ENCODE data around the gene BRD1.

BRD1 gene

GRCh38 chr22:49789289-49790141, 38.2 kb downstream of the BRD1 start:
- H3K27ac ChIP-seq (ENCODE audit: low read depth in 2 of 2, low read length in 2 of 2): peak overlapping the region; percentile 20 to 53
- H3K9ac ChIP-seq (ENCODE audit: low read depth in 1 of 2, low read length in 2 of 2): peak overlapping the region in 1 of 2 donors; percentile 47
- H3K4me3 ChIP-seq (ENCODE audit: low read length in 2 of 2): peak overlapping the region in 1 of 2 donors; percentile 26
- peaks cover 53 to 62% of the 10 kb centered on the region in 2 donors for H3K36me3 ChIP-seq (ENCODE audit: control insufficient read depth in 2 of 2, insufficient read depth in 2 of 2, low read length in 2 of 2)
- no peaks in the 10 kb centered on the region for H3K27me3 ChIP-seq (ENCODE audit: control insufficient read depth in 2 of 2, insufficient read depth in 2 of 2, low read length in 2 of 2)
- H3K4me1 ChIP-seq (ENCODE audit: control insufficient read depth in 2 of 2, insufficient read depth in 2 of 2, low read length in 2 of 2): peaks cover 14 to 15% of the 10 kb centered on the region in 2 donors
- no peaks in the 10 kb centered on the region for H3K9me3 ChIP-seq (ENCODE audit: control insufficient read depth in 2 of 2, low read length in 2 of 2)

GRCh38 chr22:49788504-49788903, 39.2 kb downstream of the BRD1 start:
- peaks cover 48 to 61% of the 10 kb centered on the region in 2 donors for H3K36me3 ChIP-seq (ENCODE audit: control insufficient read depth in 2 of 2, insufficient read depth in 2 of 2, low read length in 2 of 2)
- no peaks in the 10 kb centered on the region for H3K27me3 ChIP-seq (ENCODE audit: control insufficient read depth in 2 of 2, insufficient read depth in 2 of 2, low read length in 2 of 2)
- H3K4me3 ChIP-seq (ENCODE audit: low read length in 2 of 2): no peak overlapping the region
- peak overlapping the region in 1 of 2 donors; percentile 47 for H3K9ac ChIP-seq (ENCODE audit: low read depth in 1 of 2, low read length in 2 of 2)
- no peak overlapping the region for H3K27ac ChIP-seq (ENCODE audit: low read depth in 2 of 2, low read length in 2 of 2)
- peaks cover 14 to 15% of the 10 kb centered on the region in 2 donors for H3K4me1 ChIP-seq (ENCODE audit: control insufficient read depth in 2 of 2, insufficient read depth in 2 of 2, low read length in 2 of 2)
- no peaks in the 10 kb centered on the region for H3K9me3 ChIP-seq (ENCODE audit: control insufficient read depth in 2 of 2, low read length in 2 of 2)

GRCh38 chr22:49787861-49788260, 39.8 kb downstream of the BRD1 start:
- H3K27ac ChIP-seq (ENCODE audit: low read depth in 2 of 2, low read length in 2 of 2): no peak overlapping the region
- no peak overlapping the region for H3K9ac ChIP-seq (ENCODE audit: low read depth in 1 of 2, low read length in 2 of 2)
- H3K27me3 ChIP-seq (ENCODE audit: control insufficient read depth in 2 of 2, insufficient read depth in 2 of 2, low read length in 2 of 2): no peaks in the 10 kb centered on the region
- H3K9me3 ChIP-seq (ENCODE audit: control insufficient read depth in 2 of 2, low read length in 2 of 2): no peaks in the 10 kb centered on the region
- no peak overlapping the region for H3K4me3 ChIP-seq (ENCODE audit: low read length in 2 of 2)
- H3K36me3 ChIP-seq (ENCODE audit: control insufficient read depth in 2 of 2, insufficient read depth in 2 of 2, low read length in 2 of 2): peaks cover 48 to 60% of the 10 kb centered on the region in 2 donors
- peaks cover 14 to 15% of the 10 kb centered on the region in 2 donors for H3K4me1 ChIP-seq (ENCODE audit: control insufficient read depth in 2 of 2, insufficient read depth in 2 of 2, low read length in 2 of 2)

- peaks cover 14 to 15% of the 10 kb centered on the region in 2 donors for H3K4me1 ChIP-seq (ENCODE audit: control insufficient read depth in 2 of 2, insufficient read depth in 2 of 2, low read length in 2 of 2)
- H3K9me3 ChIP-seq (ENCODE audit: control insufficient read depth in 2 of 2, low read length in 2 of 2): no peaks in the 10 kb centered on the region
- H3K9ac ChIP-seq (ENCODE audit: low read depth in 1 of 2, low read length in 2 of 2): no peak overlapping the region
- peaks cover 41 to 53% of the 10 kb centered on the region in 2 donors for H3K36me3 ChIP-seq (ENCODE audit: control insufficient read depth in 2 of 2, insufficient read depth in 2 of 2, low read length in 2 of 2)
- H3K27ac ChIP-seq (ENCODE audit: low read depth in 2 of 2, low read length in 2 of 2): no peak overlapping the region
- H3K4me3 ChIP-seq (ENCODE audit: low read length in 2 of 2): no peak overlapping the region
- no peaks in the 10 kb centered on the region for H3K27me3 ChIP-seq (ENCODE audit: control insufficient read depth in 2 of 2, insufficient read depth in 2 of 2, low read length in 2 of 2)
Measured at GRCh38 chr22:49786976-49787706, 40.5 kb downstream of the BRD1 start.

GRCh38 chr22:49785841-49786471, 41.7 kb downstream of the BRD1 start:
- H3K27me3 ChIP-seq (ENCODE audit: control insufficient read depth in 2 of 2, insufficient read depth in 2 of 2, low read length in 2 of 2): no peaks in the 10 kb centered on the region
- H3K27ac ChIP-seq (ENCODE audit: low read depth in 2 of 2, low read length in 2 of 2): no peak overlapping the region
- H3K4me3 ChIP-seq (ENCODE audit: low read length in 2 of 2): no peak overlapping the region
- H3K9me3 ChIP-seq (ENCODE audit: control insufficient read depth in 2 of 2, low read length in 2 of 2): no peaks in the 10 kb centered on the region
- peaks cover 14 to 15% of the 10 kb centered on the region in 2 donors for H3K4me1 ChIP-seq (ENCODE audit: control insufficient read depth in 2 of 2, insufficient read depth in 2 of 2, low read length in 2 of 2)
- H3K36me3 ChIP-seq (ENCODE audit: control insufficient read depth in 2 of 2, insufficient read depth in 2 of 2, low read length in 2 of 2): peaks cover 38 to 44% of the 10 kb centered on the region in 2 donors
- no peak overlapping the region for H3K9ac ChIP-seq (ENCODE audit: low read depth in 1 of 2, low read length in 2 of 2)

- Histone ChIP-seq H3K27me3 (ENCODE audit: control insufficient read depth in 2 of 2, insufficient read depth in 2 of 2, low read length in 2 of 2) (no peaks in the 10 kb centered on the region), H3K4me3 (ENCODE audit: low read length in 2 of 2) (no peak overlapping the region), H3K27ac (ENCODE audit: low read depth in 2 of 2, low read length in 2 of 2) (no peak overlapping the region), H3K9ac (ENCODE audit: low read depth in 1 of 2, low read length in 2 of 2) (no peak overlapping the region), H3K4me1 (ENCODE audit: control insufficient read depth in 2 of 2, insufficient read depth in 2 of 2, low read length in 2 of 2) (peaks cover 12 to 14% of the 10 kb centered on the region in 2 donors), H3K36me3 (ENCODE audit: control insufficient read depth in 2 of 2, insufficient read depth in 2 of 2, low read length in 2 of 2) (peaks cover 31 to 38% of the 10 kb centered on the region in 2 donors), H3K9me3 (ENCODE audit: control insufficient read depth in 2 of 2, low read length in 2 of 2) (no peaks in the 10 kb centered on the region)
Measured at GRCh38 chr22:49785046-49785521, 42.6 kb downstream of the BRD1 start.

GRCh38 chr22:49784630-49784971, 43.1 kb downstream of the BRD1 start:
- H3K36me3 ChIP-seq (ENCODE audit: control insufficient read depth in 2 of 2, insufficient read depth in 2 of 2, low read length in 2 of 2): peaks cover 30 to 38% of the 10 kb centered on the region in 2 donors
- H3K9me3 ChIP-seq (ENCODE audit: control insufficient read depth in 2 of 2, low read length in 2 of 2): no peaks in the 10 kb centered on the region
- no peak overlapping the region for H3K27ac ChIP-seq (ENCODE audit: low read depth in 2 of 2, low read length in 2 of 2)
- no peak overlapping the region for H3K9ac ChIP-seq (ENCODE audit: low read depth in 1 of 2, low read length in 2 of 2)
- H3K4me3 ChIP-seq (ENCODE audit: low read length in 2 of 2): no peak overlapping the region
- H3K4me1 ChIP-seq (ENCODE audit: control insufficient read depth in 2 of 2, insufficient read depth in 2 of 2, low read length in 2 of 2): peaks cover 8 to 9% of the 10 kb centered on the region in 2 donors
- no peaks in the 10 kb centered on the region for H3K27me3 ChIP-seq (ENCODE audit: control insufficient read depth in 2 of 2, insufficient read depth in 2 of 2, low read length in 2 of 2)

- no peak overlapping the region for H3K9ac ChIP-seq (ENCODE audit: low read depth in 1 of 2, low read length in 2 of 2)
- H3K36me3 ChIP-seq (ENCODE audit: control insufficient read depth in 2 of 2, insufficient read depth in 2 of 2, low read length in 2 of 2): peaks cover 33 to 38% of the 10 kb centered on the region in 2 donors
- peaks cover 3 to 4% of the 10 kb centered on the region in 2 donors for H3K4me1 ChIP-seq (ENCODE audit: control insufficient read depth in 2 of 2, insufficient read depth in 2 of 2, low read length in 2 of 2)
- H3K4me3 ChIP-seq (ENCODE audit: low read length in 2 of 2): no peak overlapping the region
- H3K9me3 ChIP-seq (ENCODE audit: control insufficient read depth in 2 of 2, low read length in 2 of 2): no peaks in the 10 kb centered on the region
- H3K27ac ChIP-seq (ENCODE audit: low read depth in 2 of 2, low read length in 2 of 2): no peak overlapping the region
- no peaks in the 10 kb centered on the region for H3K27me3 ChIP-seq (ENCODE audit: control insufficient read depth in 2 of 2, insufficient read depth in 2 of 2, low read length in 2 of 2)
Measured at GRCh38 chr22:49783926-49784629, 43.6 kb downstream of the BRD1 start.

GRCh38 chr22:49783036-49783746, 44.5 kb downstream of the BRD1 start:
- Histone ChIP-seq H3K36me3 (ENCODE audit: control insufficient read depth in 2 of 2, insufficient read depth in 2 of 2, low read length in 2 of 2) (peaks cover 33 to 38% of the 10 kb centered on the region in 2 donors), H3K27ac (ENCODE audit: low read depth in 2 of 2, low read length in 2 of 2) (no peak overlapping the region)

More at GRCh38 chr22:49783036-49783746, 44.5 kb downstream of the BRD1 start:
- H3K27me3 ChIP-seq (ENCODE audit: control insufficient read depth in 2 of 2, insufficient read depth in 2 of 2, low read length in 2 of 2): no peaks in the 10 kb centered on the region
- no peaks in the 10 kb centered on the region for H3K9me3 ChIP-seq (ENCODE audit: control insufficient read depth in 2 of 2, low read length in 2 of 2)
- no peak overlapping the region for H3K9ac ChIP-seq (ENCODE audit: low read depth in 1 of 2, low read length in 2 of 2)
- H3K4me1 ChIP-seq (ENCODE audit: control insufficient read depth in 2 of 2, insufficient read depth in 2 of 2, low read length in 2 of 2): no peaks in the 10 kb centered on the region
- H3K4me3 ChIP-seq (ENCODE audit: low read length in 2 of 2): no peak overlapping the region

Data from mucosa of rectum (tissue), 2 donors.